ENCODE data around the gene FCER1G.

Gene FCER1G

DNA sequence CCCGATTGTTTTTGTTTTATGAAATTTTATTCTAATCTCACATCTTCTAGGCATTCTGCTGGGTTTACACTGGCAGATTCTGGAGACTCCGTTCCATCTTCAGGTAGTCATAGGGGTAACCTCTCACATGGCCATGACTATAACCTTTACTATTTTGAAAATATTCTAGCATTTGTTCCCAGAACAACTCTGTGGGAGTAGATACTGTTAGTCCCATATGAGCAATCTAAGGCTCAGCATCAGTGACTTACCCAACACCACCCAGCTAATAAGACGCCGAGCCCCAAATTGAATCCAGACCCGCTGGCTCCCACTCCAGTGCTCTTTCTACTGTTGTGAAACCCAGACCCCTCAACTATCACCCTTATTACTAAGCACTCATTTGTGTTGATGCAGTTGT is 26.1 kb upstream of the FCER1G start:
- DNase-seq: no peak

DNA sequence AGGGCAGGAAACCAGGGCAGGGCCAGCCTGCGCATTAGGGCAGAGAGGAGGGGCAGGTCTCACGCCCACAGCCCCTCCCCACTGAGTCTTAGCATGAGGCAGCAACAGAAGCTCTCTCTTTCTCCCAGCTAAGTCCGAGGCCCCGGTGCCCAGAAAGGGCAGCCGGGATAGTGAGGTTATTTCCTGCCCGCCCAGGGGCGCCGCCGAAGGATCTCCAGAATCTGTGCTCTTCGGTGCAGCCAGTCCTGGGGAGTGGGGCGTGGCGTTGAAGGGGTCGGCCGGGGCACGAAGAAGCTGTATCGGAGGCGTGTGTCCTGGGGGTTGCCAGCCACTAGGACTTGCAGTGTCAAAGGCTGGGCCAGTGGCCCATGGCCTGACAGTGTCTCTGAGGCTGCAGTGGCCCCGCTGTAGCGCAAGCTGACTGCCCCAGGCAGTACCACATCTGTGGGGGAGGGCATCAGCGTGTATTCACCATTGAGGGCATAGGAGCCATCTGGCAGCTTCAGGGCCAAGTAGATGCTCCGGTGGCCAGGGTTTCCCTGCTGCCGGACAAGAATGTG is 24.1 kb upstream of the FCER1G start:
- DNase-seq: no peak

DNA sequence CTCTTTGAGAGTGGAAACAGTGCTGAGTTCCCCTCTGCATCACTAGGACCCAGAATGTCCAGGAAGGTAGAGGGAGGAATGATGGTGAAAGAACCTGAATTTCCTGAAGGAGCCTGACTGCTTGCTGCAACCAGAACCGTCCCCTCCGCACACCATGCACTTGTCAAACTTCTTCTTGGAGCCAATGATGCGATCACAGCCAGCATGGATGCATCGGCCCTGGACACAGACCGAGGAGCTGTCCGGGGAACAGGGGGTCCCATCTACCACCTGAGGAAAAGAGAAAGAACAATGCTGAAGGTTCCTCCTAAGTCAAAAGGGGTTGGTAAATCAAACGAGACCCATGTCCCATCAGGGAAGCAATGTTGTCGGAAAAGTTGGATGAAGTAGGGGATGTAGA is 23.1 kb upstream of the FCER1G start:
- DNase-seq: no peak

DNA sequence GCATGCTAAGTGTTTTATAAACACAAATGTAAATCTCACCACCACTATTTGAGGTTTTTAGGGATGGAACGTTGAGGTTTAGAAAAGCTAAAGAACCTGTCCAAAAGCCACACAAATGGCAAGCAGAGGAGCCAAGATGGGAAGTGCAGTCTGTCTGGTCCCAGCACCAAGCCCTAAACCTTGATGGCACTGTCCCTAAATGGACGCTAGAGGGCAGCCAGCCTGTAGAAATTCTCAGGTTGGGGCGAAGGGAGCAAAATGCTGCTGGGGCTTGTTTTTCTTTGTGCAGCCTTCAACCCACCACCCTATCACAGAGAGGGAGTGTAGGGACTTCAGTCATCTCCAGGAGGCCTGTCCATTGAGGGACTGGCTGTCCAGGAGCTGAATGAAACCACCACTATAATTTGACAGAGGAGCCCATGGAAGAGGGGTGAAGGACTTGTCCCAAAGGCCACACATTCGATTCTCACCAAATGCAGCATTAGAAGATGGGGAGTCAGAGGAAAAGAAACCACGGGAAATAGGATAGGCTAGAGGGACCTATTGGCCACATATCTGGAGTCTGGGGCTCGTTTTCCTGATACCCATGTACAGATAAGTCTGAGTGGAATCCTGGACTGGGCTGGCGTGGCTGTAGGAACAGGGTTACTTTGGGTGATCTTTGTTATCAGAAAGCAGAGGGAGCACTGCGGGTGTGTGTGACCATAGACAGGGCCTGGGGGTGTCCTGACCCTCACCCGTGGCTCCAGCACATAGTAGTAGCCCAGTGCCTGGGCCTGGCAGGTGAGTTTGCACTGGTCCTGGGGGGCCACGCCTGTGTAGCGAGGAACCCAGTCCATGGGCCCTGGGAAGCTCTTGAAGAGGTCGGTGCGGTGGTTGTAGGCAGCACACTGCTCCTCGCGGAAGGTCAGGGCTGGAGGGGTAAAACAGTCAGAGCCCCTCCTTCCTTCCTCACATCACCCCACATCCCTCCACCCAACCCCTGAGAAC is 22.3 kb upstream of the FCER1G start:
- DNase-seq: peak; percentile 80

DNA sequence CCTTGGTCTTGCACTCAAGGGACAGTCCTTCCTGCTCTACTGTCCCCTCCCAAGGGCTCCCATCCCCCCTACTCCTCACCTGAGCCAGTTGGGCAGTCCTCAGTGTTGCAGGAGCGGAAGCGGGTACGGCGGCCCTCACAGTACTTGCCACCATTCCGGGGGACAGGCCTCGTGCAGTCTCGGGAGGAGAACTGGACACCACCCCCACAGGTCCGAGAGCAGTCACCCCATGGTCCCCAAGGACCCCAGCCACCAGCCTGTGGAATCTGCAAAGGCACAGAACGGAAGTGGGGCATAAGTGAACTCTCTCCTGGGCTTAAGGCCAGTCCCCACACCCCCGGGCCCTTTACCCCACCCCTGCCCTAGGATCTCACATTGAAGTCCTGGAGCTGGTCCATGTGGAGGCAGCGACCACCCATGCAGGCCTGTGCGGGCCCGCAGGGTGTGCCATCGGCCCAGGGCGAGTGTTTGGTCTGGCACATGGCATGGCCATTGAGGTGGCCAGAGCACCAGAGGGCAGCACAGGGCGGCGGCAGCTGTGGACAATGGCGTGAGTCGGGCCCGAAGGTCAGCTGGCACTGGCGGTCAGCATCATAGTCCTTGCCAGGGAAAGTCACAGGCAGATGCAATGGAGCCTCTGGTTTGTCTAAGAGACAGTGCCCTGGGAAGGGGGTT is 21.4 kb upstream of the FCER1G start:
- DNase-seq: no peak

DNA sequence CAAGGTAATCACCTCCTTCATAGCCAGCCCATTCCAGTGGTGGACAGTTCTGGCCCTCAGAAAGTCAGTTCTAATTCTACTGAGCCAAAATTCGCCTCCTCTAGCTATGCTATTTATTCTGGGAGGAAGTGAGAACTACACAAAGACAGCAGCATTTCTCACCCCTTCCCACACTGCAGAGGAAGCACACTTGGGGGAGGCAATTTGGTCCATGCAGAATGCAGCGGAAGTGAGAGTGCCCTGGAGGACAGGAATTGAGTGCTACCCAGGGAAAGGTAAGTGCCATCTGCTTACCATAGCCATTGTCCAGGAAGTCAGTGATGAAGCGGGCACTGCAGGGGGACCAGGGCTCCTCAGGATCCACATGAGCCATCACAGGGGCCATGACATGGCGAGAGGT is 19.9 kb upstream of the FCER1G start:
- peak; percentile 27 for DNase-seq

DNA sequence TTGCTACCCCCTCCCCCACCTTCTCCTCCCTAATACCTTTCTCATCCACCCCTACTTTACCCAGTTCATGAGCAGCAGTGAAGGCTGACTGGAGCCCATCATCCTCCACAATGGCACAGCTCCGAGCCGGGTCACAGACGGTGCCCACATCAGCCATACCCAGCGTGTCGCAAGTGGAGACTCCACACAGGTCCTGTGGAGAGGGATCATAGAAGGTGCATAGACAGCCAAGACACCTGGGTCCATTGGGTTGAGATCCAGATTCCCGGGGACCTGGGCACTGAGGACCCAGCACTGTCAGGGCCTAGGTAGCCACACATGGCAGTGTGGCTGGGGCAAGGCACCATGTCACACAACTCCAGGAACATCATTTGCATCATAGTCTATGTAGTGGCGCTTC is 19.0 kb upstream of the FCER1G start:
- no peak for DNase-seq

DNA sequence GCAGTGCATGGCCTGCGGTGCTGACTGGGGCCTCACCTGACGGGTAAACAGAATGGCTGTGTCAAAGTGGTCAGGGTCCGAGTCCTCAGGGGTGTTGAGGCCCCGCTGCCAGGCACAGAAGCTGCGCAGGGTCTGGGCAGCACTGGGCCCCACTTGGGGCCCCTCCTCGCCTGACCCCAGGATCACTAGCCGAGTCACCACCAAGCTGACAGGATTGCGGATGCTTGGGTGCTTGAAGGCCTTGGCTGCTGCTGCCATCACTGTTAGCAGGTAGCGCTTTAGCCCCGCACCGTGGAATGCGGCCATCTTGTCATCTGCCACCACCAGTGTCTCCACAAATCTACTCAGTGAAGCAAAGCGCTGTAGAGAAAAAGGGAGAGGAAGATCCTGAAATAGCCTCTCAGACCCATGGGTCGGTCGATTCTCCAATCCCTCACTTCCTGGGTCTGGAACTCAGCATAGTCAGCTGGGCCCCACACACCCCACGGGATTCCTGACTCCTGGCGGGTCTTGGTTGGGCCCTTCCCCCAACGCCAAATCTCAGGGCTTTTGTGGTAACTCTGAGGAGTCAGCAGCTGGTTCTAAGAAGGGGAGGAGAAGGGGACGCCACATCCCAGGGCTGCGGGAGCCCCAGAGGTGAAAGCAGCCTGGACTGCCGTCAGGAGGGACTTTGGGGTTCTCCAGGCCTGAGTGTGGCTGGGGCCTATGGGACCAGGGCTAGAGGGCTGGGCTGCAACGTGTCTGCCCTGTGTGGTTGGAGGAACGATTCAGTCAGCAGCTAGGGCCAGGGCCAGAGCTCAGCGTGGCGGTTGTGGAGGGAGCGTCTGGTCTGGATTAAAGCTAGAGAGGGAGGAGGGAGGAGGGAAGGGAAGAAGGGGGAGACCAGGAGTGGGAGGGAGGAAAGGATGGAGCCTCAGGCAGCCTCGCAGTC is 18.3 kb upstream of the FCER1G start:
- no peak for DNase-seq

DNA sequence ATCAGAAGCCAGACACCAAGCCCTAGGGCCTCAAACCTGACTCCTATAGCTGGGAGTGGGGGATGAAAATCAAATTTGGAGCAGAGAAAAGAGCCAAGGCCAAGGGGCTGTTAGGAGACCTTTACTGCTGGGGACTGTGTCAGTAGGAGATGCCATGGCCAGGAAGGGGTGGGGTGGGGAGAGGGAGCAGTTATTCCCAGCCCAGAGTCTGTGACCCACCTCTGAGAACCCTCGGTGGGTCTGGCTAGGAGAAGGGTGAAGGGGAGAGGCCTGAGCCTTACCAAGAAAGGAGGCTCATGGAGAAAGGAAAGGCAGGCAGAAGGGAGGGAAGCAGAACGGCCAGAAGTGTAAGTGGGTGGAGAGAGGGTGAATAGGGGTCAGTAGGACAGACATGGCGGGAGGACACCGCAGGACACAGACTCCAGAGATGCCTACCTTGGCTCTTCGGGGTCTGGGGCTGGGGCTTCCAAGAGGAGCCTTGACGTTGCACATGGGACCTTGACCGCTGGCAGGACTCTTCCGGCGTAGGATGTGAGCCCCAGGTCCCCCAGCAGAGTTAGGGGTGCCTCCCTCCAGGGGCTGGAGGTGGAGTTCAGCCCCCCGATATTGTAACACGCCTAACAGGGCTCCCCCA is 17.4 kb upstream of the FCER1G start:
- DNase-seq: no peak

DNA sequence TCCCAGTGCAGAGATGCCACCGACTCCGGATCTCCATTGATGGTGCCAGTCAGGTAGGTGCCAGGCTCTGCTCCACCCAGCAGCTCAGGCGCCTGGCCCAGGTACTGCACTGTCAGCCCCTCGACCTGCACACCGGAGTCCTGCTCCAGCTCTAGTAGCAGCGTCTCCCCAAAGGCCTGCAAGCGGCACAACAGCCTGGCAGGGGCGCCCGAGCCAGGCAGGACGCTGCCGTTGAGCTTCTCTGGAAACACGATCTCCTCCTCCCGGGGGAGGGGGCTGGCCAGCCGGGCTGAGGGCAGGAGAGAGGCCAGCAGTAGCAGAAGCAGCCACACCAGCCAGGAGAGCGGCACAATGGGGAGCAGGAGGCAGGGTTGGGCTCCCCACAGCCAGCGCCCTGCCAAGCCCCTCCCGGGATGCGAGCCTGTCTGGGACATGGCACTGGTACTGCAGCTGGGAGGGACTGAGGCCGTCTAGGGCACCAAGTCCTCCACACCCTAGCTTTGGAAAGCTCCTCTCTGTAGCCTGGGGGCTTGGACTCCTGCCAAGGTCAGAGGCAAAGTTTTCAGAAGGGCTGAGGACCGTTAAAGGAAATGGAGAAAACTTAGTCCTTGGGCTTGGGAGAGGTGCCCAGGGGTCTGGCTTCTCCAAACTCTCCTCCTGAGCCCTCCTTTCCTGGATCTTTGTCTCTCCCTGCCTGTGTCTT is 16.8 kb upstream of the FCER1G start:
- no peak for DNase-seq

DNA sequence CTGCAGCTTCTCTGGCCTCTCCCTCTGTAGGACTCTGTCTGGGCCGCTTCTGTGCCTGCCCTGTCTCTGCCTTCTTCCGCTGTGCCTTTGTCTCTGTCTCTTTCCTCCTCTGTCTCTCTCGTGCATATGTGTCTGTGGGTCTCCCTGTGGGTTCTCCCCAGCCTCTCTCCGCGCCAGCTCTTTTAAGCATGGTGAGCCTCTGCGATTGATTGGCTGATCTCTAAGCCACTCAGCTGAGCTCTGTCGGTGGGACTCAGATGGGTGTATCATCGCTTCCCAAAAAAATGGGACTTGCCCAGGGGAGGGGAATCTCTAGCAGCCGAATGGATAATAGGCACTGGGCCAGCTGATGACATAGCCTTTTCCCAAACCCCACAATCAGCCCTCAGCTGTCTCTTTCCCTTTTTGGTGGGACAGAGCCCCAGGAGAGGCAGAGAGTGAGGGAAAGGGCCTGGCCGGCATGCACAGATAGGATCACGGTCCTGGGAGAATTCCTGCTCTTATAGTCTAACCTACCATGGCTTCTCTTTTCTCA is 16.1 kb upstream of the FCER1G start, which contains the start of gene ADAMTS4:
TSS of gene ADAMTS4 (minus strand) at position 158 of the 535 bp plus-strand sequence. CDS start 427 bp downstream, outside the sequence.
- no peak for DNase-seq

DNA sequence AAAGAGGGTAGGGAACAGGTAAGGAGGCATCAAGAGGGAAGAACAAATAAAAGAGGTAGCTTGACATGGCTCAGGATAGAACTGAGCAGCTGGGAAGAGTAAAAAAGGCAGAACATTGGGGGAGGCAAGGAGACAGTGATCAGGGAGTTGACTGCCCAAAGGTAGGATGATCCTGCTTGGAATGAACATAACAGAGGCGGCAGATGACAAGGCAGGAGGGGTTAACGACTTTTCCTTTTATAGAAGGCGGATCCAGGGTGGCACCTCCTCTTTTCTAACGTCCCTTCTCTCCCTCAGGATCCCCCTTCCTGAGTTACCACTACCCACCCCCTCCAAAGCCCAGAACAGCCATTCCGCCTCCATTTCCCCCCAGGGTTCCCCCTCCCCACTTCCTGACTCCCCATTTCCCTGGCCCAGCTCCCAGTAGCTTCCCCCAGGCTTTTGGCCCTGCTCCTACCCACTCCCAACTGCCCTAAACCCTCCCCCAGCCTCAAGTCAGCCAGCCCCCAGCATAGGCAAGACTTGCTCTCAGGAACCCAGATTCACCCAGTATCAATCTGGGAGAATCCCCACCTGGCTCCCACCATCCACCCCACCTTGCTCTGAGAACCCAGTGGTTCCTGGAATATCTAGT is 15.5 kb upstream of the FCER1G start:
- DNase-seq: no peak

DNA sequence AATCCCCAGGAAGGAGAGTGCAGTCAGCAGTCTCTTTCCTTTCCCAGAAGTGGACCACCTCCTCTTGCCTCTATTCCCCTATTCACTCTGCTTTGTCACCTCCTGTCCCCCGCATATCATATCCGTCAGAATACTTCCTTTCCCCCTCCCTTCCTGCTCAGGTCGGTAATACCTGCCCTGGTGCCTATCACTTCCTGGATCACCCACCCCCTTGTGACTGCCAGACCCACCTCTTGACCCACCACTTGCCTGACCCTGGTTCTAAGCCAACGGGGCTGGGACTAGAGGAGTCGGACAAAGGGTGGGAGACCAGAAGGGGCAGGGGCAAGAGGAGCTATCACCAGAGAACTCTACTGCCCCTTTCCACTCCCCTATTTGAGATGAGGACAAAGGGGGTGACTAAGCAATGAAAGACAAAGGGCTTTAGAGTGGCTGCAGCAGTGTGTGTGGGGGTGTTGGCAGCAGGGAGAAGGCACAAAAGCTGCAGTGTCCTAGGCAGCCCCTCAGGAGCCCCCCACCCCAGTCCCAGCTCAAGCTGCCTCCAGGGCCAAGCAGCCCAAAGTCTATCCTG is 14.6 kb upstream of the FCER1G start:
- DNase-seq: no peak

DNA sequence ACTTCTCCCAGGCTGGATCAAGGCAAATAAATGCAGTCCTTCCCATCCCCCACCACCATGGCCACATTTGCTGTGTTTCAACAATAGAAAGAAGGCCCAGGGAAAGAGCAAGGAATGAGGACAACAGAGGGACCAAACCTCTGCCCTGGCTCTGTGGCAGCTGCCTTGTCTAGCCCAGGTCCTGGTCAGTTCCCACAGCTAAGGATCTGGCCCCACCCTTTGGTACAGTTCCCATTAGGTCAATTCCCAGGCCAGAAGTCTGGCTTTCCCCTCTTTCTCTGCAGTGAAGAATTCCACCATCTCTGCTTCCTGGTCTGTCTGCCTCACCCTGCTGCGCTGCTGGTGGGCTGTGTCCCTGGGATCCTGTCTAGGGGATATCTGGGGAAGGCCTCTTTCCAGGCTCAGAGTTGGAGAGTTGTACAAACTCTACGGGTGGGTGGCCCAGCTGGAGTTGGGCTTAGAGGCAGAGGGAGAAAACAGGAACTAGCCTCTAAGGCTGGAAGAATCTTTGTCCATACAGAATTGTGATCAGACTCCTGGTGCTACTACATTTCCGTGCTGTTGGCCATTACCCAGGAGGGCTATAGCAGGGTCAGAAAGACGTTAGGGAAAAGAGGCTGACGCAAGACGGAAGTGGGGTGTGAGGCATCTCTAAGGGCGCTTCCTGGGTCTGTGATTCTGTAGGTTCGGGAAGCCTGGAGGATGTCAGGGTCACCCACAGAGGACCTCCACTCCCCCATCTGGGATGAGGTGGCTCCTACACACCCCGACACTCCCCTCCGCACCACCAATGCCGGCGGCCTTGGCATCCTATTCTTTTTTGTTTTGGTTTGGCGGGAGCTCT is 13.9 kb upstream of the FCER1G start:
- DNase-seq: no peak

DNA sequence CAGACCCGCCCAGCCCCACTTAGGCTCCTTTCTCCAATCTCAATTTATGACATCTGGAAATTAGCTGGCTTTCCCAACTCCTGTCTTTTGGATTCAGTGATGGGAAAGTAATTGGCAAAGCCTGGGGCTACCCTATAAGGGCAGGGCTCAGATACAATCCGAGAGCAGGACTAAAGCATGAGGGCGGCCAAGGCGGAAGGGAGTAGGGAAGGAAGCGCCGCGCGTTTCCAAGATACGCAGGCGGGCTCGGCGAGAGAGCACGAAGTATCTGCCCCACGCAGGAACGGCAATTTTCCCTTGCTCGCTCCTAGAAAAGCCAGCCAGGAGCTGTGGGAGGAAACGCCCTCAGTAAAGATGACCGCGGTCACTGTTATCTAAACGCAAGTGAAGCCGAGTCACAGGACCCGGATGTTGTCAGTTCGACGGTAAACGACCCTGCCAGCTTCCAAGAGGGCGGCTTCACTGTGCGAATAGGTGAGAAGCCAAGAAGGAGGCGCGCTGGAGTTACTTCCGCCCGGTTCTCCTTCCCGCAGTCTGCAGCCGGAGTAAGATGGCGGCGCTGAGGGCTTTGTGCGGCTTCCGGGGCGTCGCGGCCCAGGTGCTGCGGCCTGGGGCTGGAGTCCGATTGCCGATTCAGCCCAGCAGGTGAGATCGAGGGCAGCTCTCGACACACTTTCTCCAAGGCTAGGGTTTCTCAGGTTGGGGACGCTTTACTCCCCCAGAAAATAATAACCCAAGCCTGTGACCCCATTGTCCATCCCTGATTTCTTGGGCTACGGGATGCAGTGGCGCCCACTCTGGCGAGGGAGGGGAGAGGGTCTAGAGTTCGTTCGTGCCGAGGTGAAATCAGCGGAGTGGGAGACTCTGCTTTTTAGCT is 13.0 kb upstream of the FCER1G start, which contains the start of gene NDUFS2:
TSS of gene NDUFS2 (plus strand) at position 532 of the 877 bp plus-strand sequence. CDS start at position 551, 19 bp downstream.
- DNase-seq: peak; percentile 95

DNA sequence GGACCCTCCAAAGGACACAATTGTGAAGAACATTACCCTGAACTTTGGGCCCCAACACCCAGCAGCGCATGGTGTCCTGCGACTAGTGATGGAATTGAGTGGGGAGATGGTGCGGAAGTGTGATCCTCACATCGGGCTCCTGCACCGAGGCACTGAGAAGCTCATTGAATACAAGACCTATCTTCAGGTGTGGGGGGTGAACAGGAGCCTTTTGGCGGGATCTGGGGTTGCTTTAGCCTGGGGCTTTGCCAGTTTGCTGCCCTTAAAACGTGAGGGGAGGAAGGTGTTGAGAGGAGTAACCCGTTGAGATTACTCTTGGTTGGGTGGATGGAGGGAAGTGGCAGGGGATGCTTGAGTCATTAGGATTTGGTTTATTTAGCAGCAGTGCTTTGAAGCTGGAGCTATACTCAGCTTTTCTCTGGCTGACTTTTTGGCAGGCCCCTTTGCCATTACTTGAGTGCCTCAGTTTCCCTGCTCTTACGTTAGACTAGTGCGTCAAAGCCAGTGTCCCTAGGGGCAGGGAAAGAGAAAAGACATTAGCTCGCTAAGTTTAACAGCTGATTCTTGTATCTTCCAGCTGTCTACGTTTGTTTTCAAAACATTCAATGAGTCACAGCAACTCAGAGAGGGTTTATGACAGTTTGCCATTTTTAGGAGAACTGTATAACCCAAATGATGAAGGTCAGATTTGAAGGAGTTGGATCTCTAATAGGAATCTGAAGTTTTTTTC is 8.5 kb upstream of the FCER1G start:
- DNase-seq: no peak

DNA sequence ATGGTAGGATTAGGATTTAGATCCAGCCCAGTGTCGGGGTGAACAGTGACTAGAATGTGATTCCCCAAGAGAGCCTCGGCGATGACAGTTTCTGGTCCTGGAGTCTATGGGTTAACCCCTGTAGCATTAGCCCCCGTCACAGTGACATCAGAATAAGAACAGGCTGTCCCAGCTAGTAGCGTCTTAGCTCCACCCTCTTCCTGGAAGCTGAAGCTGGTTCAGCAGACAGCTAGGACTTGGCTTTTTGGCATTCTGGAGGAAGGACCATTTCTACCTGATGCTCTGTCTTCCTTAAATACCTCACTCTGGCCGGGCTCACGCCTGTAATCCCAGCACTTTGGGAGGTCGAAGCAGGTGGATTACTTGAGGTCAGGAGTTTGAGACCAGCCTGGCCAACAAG is 7.9 kb upstream of the FCER1G start:
- DNase-seq: no peak

Data from CD4-positive, alpha-beta T cell treated with Interleukin-17A for 4 hours (primary cell).